HL-60/S4 (cell line): ENCODE results near the gene CPEB2.
"Not testable (repeated sequence)": the region's sequence is repeated elsewhere in the genome, so short reads cannot be mapped to it uniquely, and the experiment has no call there.

Experiments used
- in situ Hi-C: fragments of 300-500 bp; cut with MboI; formaldehyde crosslinking; loops from 2 replicates; pipeline ENCODE4 v1.14.3; 2022; ENCODE audit warnings: low sequenced_read_pairs

Gene CPEB2

GRCh38 chr4:15043226-15043625 lies 40.9 kb downstream of the CPEB2 start:
- in situ Hi-C loops, result no loop called here

DNA sequence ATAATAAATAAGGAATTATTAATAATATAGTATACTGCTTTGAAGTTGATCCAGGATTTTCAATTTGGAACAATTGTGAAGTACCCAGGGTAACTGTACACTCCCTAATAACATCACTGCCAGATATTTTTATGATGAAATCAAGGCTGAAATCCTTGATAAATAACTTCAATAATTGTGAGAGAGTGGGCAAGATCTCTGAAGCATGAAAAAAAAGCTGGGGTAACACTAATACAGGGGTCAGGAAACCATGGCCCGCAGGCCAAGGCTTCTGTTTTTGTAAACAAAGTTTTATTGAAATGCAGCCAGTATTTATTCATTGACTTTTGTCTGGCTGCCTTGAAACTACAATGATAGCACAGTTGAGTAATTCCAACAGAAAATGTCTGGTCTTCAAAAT lies 41.6 kb downstream of the CPEB2 start:
- in situ Hi-C loops, result no loop called here

DNA sequence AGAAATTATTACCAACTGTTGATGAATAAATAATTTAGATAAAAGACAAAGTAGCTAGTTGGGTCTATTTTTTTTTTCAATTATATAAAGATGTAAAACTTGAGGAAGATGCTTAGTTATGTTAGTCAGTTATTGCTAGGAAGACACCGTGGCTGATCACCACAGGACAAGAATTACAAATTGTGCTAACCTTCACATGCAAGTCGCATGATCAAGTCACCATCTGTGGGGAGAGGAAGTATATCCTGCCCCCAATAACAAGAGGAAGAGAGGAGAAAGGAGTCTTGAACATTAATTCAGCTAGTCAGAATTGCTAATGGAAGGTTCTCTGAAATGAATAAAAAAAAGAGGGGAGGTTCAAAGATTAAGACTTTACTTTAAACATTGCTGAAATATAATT lies 52.3 kb downstream of the CPEB2 start:
- in situ Hi-C loops, result no loop called here

DNA sequence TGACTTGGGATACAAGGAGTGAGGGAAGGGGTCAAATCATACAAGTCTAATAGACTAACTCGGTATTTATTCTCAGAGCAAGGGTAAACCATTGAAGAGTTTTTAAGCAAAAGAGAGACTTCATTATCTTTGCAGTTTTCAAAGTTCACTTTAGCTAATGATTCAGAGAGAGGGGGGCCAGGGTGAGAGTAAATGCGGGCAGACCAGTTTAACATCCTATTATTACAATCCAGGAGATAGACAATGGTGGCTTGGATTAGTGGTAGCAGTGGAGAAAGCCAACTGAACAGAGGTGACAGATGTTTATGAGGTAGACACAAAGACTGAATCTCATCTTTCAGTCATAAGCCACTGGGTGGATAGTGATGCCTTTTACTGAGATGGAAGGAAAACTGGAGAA lies 57.9 kb downstream of the CPEB2 start:
- in situ Hi-C loops, result no loop called here

DNA sequence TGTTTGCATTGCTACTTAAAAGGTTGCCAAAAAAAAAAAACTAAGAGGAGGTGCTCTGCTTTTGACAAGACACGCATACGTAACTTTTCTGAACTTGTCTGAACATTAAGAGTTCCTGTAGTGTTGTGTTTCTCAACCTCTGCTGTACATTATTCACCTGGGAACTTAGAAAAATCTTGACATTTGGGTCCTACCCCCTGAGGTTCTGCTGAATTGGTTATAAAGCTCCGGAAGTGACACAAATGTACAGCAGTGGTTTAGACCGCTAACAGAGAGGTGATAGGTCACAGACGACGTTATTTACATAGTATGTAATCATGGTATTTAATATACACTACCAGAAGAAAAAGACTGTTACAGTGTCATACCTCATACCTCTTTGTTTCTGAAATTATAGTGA lies 61.1 kb downstream of the CPEB2 start:
- in situ Hi-C loops, result no loop called here

DNA sequence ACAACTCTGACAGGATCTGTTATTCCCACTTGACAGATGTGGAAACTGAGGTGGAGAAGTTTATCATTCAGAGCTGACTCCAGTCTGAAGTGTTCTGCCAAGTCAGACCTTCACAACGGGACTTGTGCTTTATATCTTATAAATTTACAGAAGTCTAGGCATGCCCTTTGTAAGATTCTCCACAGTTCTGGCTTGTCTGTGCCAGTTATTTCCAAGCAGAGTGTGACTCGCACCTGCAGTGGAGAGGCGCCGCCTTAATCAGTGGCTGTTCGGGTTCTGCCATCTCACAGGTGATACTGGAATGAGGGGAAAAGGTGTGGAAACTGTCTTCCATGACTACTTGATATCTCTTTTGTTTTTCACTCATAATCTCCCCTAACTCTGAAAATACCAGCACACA lies 63.2 kb downstream of the CPEB2 start:
- in situ Hi-C loops, result no loop called here

GRCh38 chr4:15066140-15066539 lies 63.9 kb downstream of the CPEB2 start:
- in situ Hi-C loops, result no loop called here

DNA sequence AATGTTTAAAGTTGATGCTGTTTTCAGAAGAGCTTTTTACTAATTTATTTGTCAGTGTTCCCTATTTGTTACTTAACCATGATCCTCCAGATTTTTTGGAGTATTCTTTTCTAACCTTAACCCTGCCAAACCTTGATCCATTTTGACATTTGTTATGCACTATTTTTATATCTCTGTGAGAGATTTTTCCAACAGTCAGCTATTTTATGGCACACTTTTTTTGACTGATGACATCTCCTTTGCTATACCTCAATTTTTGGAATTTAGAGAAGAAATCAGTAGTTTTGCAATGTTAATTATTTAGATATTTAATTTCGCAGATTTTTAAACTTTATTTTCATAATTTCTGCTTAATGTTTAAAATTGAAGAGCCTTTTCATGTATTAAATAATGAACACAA lies 66.0 kb downstream of the CPEB2 start:
- in situ Hi-C loops, result no loop called here

- in situ Hi-C loops, result no loop called here
Measured at GRCh38 chr4:15075875-15076274, 73.6 kb downstream of the CPEB2 start.

DNA sequence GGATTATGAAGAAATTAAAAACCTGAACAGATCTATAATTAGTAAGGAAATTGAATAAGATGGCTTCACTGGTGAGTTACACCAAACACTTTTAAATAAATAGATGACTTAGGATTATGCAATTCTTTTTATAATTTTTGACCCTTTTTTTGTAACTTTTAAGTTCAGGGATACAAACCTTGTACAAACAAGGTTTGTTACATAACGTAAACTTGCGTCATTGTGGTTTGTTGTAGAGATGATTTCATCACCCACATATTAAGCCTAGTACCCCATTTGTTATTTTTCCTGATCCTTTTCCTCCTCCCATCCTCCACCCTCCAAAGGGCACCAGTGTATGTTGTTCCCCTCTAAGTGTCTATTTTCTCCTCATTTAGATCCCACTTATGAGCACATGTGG lies 75.7 kb downstream of the CPEB2 start:
- in situ Hi-C loops, result no loop called here

DNA sequence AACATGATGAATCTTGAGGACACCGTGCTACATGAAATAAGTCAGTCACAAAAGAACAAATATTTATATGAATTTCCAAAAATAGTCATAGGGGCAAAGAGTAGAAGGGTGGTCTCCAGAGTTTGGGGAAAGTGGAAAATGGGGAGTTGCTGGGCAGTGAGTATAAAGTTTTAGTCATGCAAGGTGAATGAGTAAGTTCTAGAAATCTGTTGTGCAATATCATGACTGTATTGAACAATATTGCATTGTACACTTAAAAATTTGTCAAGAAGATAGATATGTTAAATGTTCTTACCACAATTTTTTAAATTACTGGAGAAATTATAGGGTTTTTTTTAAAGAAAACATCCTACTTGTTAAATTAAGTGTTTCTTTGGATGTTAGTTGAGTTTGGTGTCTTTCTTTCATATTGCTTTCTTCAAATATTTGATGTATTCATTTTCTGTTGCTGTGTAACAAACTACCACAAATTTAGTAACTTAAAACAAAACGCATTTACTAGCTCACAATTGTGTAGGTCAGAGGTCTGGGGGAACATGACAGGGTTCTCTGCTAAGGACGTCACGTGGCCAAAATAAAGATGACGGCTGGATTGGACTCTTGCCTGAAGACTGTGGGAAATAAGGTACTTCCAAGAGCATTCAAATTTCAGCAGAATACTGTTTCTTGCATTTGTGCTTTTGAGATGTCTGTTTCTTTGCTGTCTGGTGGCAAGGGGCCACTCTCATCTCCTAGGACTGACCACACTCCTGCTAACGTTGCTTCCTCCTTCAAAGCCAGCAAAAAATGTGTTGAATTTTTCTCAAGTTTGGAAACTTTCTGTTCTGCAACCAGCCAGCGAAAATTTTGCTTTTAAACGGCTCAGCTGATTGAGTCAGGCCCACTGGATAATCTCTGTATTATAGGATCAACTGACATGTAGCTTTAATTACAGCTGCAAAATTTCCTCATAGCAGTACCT lies 76.7 kb downstream of the CPEB2 start:
- in situ Hi-C loops, result no loop called here

GRCh38 chr4:15084780-15085179 lies 82.5 kb downstream of the CPEB2 start:
- in situ Hi-C loops, result no loop called here

DNA sequence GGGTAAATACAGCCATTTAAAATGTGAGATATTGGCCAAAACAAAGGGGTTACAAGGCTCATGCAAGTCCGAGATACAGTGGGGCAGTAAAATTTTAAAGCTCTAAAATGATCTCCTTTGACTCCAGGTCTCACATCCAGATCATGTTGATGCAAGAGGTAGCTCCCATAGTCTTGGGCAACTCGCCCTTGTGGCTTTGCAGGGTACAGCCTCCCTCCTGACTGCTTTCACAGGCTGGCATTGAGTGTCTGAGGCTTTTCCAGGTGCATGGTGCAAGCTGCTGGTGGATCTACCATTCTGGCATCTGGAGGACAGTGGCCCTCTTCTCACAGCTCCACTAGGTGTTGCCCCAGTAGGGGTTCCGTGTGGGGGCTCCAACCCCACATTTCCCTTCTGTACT lies 83.5 kb downstream of the CPEB2 start:
- in situ Hi-C loops, result not testable (repeated sequence)

GRCh38 chr4:15086259-15086658 lies 84.0 kb downstream of the CPEB2 start:
- in situ Hi-C loops, result not testable (repeated sequence)

DNA sequence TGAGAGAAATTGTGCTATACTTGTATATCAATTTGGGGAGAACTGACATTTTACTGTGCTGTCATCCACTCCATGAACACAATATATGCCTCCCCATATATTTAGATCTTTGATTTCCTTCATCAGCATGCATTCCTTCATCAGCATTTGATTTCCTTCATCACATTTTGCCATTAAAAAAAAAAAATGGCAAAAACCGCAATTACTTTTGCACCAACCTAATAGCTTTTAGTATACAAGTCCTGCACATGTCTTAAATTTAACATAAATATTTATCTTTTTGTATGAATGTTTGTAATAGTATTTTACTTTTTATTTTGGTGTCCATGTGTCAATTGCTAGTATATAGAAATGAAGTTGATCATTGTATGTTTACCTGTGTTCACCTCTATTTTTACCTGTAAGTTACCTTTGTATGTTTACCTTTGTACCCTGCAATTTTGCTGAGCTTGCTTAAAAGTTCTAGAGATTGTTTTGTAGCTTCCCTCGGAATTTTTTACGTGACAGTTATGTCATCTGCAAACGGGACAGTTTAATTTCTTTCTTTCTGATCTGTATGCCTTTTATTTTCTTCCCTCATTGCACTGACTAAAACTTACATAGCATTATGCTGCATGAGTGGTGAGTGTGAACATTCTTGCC lies 86.2 kb downstream of the CPEB2 start:
- in situ Hi-C loops, result no loop called here

DNA sequence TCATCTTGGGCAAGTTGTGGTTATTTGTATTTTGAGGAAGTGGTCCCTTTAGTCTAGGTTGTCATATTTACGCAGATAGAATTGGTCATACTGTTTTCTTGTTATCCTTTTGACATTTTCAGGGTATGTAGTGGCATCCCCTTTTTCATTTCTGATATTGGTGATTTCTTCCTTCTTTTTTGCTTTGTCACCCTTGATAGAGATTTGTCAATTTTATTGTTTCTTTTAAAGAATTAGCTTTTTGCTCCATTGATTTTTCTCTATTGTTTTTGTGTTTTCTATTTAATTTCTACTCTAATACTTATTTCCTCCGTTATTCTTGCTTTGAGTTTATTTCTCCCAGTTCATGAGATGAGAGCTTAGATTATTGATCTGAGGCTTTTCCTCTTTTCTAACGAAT lies 87.7 kb downstream of the CPEB2 start:
- in situ Hi-C loops, result no loop called here

- in situ Hi-C loops, result no loop called here
Measured at GRCh38 chr4:15100380-15100779, 98.1 kb downstream of the CPEB2 start.

DNA sequence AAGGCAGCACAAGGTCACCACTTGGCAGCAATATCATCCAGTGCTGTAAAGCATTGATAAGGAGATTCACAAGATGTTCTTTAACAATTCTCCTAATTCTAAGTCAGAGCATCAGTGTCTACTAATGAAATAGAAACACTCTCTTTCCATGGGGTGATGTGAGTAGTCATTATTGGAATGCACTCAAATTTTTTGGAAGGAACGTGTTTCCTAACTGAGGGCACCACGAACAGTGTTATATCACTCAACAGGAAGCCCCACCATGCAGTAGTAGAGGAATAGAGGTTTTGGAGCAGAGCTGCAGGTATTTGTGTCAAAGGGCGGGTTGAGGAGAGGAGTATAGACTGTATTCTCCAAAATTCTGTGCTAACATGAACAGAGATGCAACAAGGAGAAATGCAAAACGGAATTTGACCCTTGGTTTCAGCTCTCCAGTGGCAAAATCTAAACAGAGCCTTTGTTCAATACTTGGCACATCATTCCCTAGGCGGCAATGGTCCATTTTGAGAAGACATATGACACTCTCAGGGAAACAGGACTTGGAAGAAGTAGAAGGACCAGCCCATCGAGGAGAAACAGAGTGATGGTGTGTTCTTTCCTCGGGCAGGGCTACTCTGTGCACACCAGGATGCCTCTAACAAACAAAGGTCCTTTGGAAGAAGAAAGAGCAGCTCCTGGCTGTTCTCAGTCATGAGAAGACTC lies 98.9 kb downstream of the CPEB2 start:
- in situ Hi-C loops, result no loop called here

GRCh38 chr4:15104825-15105224 lies 102.5 kb downstream of the CPEB2 start:
- in situ Hi-C loops, result no loop called here

GRCh38 chr4:15106399-15106798 lies 104.1 kb downstream of the CPEB2 start:
- in situ Hi-C loops, result no loop called here

DNA sequence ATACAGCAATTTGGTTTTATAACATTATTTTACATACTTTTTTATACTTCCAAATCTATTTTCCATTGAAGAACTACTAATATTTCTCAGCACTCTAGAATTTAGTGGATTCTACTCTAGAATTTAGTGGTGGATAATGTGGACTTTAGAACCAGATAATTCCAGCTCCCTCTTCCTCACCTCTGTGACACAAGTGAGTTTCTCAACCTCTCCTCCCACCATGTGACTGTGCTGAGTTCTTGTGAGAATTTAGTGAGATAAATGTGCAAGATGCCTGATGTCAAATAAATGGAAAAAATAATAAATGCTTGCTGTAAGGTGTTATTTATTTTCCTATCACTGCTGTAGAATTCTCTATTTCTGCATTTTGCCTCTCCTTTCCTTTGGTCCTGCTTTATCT lies 107.3 kb downstream of the CPEB2 start:
- in situ Hi-C loops, result no loop called here

GRCh38 chr4:15110120-15110571 lies 107.9 kb downstream of the CPEB2 start:
- in situ Hi-C loops, result no loop called here
